ENCODE measurements around the gene MTMR3. TPM values are rescaled to one million over a fixed set of nuclear protein-coding genes. Genes with fewer than 3 reads are reported as not detected.

The MTMR3 gene
- total RNA-seq, 1 experiment from 2014 or later: 27.3 TPM

DNA sequence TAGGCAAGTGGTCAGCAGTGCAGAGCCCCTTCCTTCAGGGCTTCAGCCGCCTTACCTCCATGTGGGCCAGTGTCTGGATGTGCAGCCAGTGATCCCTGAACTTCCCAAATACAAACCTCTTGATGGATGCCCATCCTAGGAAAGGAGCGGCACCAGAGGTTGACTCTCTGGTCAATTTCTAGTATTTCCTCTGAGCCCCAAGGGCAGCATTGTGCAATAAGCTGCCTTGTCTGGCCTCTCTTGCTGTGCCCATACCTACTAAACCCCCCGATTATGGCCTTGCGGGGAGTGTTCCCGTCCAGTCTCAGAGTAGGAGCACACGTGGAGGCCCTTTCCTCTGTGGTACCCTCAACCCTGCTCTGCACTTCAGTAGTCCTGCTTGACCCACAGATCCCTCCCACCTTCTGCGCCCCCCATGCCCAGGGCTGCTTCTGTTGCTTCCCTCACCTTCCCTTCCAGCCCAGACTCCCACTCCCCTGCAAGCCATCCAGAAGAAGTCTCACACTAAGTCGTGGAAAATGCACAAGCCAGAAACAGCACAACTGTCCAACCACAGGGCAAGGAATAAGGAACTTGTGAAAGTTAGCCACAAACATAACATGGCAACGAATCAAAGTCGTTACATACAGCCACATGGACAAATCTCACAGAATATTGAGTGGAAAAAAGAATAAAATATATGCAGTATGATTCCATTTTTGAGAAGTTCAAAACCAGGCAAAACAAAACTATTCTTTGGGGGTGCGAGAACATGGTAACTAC, 157.7 kb downstream of the MTMR3 start:
- H3K27ac Mint-ChIP-seq (ENCODE audit: unreplicated experiment): no peak overlapping the region
- no TSS peak for BruUV-seq (replicated peaks)
- no peaks in the 10 kb centered on the region for H3K27me3 Mint-ChIP-seq (ENCODE audit: insufficient read depth, unreplicated experiment)

DNA sequence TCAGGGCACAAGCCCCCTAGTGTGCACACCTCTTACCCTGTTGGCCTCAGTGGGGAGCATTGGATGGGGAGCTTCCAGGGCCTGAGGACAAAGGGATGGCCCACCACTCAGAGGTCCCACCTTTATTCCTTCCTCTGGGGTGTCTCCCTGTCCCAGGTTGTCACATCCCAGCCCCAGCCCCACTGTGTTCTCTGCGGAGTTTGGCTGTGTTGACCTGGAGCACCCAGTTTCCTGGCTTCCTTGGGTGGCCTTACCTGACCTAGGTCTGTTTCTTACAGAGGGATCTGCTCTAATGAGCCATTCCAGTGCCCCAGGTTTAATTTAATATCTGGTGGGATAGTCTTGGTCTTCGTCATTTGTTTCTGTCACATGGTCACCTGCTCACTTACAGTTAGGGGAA, 158.5 kb downstream of the MTMR3 start:
- BruUV-seq (replicated peaks): no TSS peak
- Histone ChIP-seq H3K27me3 (replicated peaks; ENCODE audit: control insufficient read depth, insufficient read depth, low read length) (no peaks in the 10 kb centered on the region), H3K36me3 (ENCODE audit: control insufficient read depth, insufficient read depth, low read length) (no peaks in the 10 kb centered on the region; the same call in 1 of the 2 replicates), H3K4me3 (ENCODE audit: low read depth, low read length) (no peak overlapping the region), H3K9me3 (no peaks in the 10 kb centered on the region), H3K4me1 (peaks cover 4% of the 10 kb centered on the region)
- TF ChIP-seq, protein P1, sequence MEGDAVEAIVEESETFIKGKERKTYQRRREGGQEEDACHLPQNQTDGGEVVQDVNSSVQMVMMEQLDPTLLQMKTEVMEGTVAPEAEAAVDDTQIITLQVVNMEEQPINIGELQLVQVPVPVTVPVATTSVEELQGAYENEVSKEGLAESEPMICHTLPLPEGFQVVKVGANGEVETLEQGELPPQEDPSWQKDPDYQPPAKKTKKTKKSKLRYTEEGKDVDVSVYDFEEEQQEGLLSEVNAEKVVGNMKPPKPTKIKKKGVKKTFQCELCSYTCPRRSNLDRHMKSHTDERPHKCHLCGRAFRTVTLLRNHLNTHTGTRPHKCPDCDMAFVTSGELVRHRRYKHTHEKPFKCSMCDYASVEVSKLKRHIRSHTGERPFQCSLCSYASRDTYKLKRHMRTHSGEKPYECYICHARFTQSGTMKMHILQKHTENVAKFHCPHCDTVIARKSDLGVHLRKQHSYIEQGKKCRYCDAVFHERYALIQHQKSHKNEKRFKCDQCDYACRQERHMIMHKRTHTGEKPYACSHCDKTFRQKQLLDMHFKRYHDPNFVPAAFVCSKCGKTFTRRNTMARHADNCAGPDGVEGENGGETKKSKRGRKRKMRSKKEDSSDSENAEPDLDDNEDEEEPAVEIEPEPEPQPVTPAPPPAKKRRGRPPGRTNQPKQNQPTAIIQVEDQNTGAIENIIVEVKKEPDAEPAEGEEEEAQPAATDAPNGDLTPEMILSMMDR (IDR thresholded peaks at IDR 0.05; ENCODE audit: insufficient read depth in 1 of 2, low read depth in 1 of 2, low read length in 1 of 2, severe bottlenecking in 1 of 2, unreplicated experiment in 1 of 2): no peak
- POLR2A ChIA-PET: no interaction called here
- CTCF ChIA-PET: no interaction called here
- no peak for DNase-seq
- intact Hi-C loops (cut with micrococcal nuclease; ENCODE audit: unreplicated experiment): no loop called here
- H3K27me3 Mint-ChIP-seq (ENCODE audit: insufficient read depth, unreplicated experiment): no peaks in the 10 kb centered on the region
- no peaks in the 10 kb centered on the region for H3K9me3 Mint-ChIP-seq (ENCODE audit: unreplicated experiment)
- H3K36me3 Mint-ChIP-seq (ENCODE audit: insufficient read depth, unreplicated experiment): peaks cover 5% of the 10 kb centered on the region
- H3K4me1 Mint-ChIP-seq (ENCODE audit: low read depth, unreplicated experiment): peaks cover 22% of the 10 kb centered on the region
- no peak overlapping the region for H3K27ac Mint-ChIP-seq (ENCODE audit: unreplicated experiment)
- no peak overlapping the region for H3K4me3 Mint-ChIP-seq (ENCODE audit: unreplicated experiment)

More for the DNA sequence above, 157.7 kb downstream of the MTMR3 start:
- H3K27me3 ChIP-seq (replicated peaks; ENCODE audit: control insufficient read depth, insufficient read depth, low read length): no peaks in the 10 kb centered on the region
- Mint-ChIP-seq H3K4me3 (ENCODE audit: unreplicated experiment) (no peak overlapping the region), H3K36me3 (ENCODE audit: insufficient read depth, unreplicated experiment) (peaks cover 5% of the 10 kb centered on the region), H3K9me3 (ENCODE audit: unreplicated experiment) (no peaks in the 10 kb centered on the region), H3K4me1 (ENCODE audit: low read depth, unreplicated experiment) (peaks cover 26% of the 10 kb centered on the region)
- H3K4me3 ChIP-seq (ENCODE audit: low read depth, low read length): no peak overlapping the region
- H3K9me3 ChIP-seq: no peaks in the 10 kb centered on the region
- no peak for DNase-seq
- no peaks in the 10 kb centered on the region; the same call in 1 of the 2 replicates for H3K36me3 ChIP-seq (ENCODE audit: control insufficient read depth, insufficient read depth, low read length)
- intact Hi-C loops (cut with micrococcal nuclease; ENCODE audit: unreplicated experiment): no loop called here
- TF ChIP-seq, protein P1 (IDR thresholded peaks at IDR 0.05; ENCODE audit: insufficient read depth in 1 of 2, low read depth in 1 of 2, low read length in 1 of 2, severe bottlenecking in 1 of 2, unreplicated experiment in 1 of 2): no peak
- CTCF ChIA-PET: no interaction called here
- POLR2A ChIA-PET: no interaction called here
- H3K4me1 ChIP-seq: peaks cover 9% of the 10 kb centered on the region

DNA sequence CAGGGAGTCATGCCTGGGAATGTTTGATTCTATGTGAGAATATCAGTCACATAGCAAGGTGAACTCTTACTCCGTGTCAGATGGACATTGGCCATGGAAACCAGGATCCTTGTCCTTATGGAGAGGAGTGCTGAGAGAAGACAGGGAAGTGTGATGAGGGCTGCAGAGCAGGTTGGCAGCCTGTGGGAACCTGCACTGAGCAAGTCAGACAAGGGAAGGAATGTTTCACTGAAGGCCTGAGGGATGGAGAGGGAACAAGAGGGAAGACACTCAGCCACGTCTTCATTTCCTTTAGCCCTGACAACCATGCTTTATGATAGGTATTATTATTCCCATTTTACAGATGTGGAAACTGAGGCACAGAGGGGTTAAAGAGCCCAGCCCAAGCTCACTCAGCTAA, 158.9 kb downstream of the MTMR3 start:
- H3K27me3 ChIP-seq (replicated peaks; ENCODE audit: control insufficient read depth, insufficient read depth, low read length): no peaks in the 10 kb centered on the region
- H3K36me3 ChIP-seq (ENCODE audit: control insufficient read depth, insufficient read depth, low read length): no peaks in the 10 kb centered on the region
- TF ChIP-seq, protein P1 (IDR thresholded peaks at IDR 0.05; ENCODE audit: insufficient read depth in 1 of 2, low read depth in 1 of 2, low read length in 1 of 2, severe bottlenecking in 1 of 2, unreplicated experiment in 1 of 2): no peak
- ChIA-PET CTCF (no interaction called here), POLR2A (no interaction called here)
- no peaks in the 10 kb centered on the region for H3K9me3 ChIP-seq
- H3K4me1 Mint-ChIP-seq (ENCODE audit: low read depth, unreplicated experiment): peaks cover 20% of the 10 kb centered on the region
- peaks cover under 1% of the 10 kb centered on the region for H3K4me1 ChIP-seq
- no TSS peak for BruUV-seq (replicated peaks)
- no peak overlapping the region for H3K4me3 ChIP-seq (ENCODE audit: low read depth, low read length)
- no peaks in the 10 kb centered on the region for H3K9me3 Mint-ChIP-seq (ENCODE audit: unreplicated experiment)
- no peak for DNase-seq
- H3K27ac Mint-ChIP-seq (ENCODE audit: unreplicated experiment): no peak overlapping the region
- intact Hi-C loops (cut with micrococcal nuclease; ENCODE audit: unreplicated experiment): no loop called here
- H3K27me3 Mint-ChIP-seq (ENCODE audit: insufficient read depth, unreplicated experiment): no peaks in the 10 kb centered on the region
- H3K36me3 Mint-ChIP-seq (ENCODE audit: insufficient read depth, unreplicated experiment): peaks cover 5% of the 10 kb centered on the region
- no peak overlapping the region for H3K4me3 Mint-ChIP-seq (ENCODE audit: unreplicated experiment)

Measured in Caco-2 (cell line).